ENCODE data around the gene PDGFRB. TPM values are rescaled to one million over a fixed set of nuclear protein-coding genes. Genes with fewer than 3 reads are reported as not detected.

Gene PDGFRB
- total and polyA plus RNA-seq, 2 of the 8 experiments (the other 6 are each of a cell fraction or from before 2014, with no cell fraction given): 4.2 to 13.7 TPM

- TF ChIP-seq GTF2F1 (IDR thresholded peaks at IDR 0.05; ENCODE audit: borderline replicate concordance, low read depth, low read length) (no peak), NANOG (IDR thresholded peaks at IDR 0.05; ENCODE audit: insufficient read depth, low read depth, low read length, poor library complexity, severe bottlenecking) (no peak), CTCF (IDR thresholded peaks at IDR 0.05; ENCODE audit: control extremely low read depth in 1 of 3, insufficient read depth in 1 of 3, low read depth in 1 of 3, low read length in 3 of 3) (no peak), EZH2 (IDR thresholded peaks at IDR 0.05; ENCODE audit: low read depth, low read length, severe bottlenecking) (no peak), POLR2A (IDR thresholded peaks at IDR 0.05; ENCODE audit: control extremely low read depth in 1 of 2, low read depth in 2 of 2, low read length in 2 of 2) (no peak), CEBPB (IDR thresholded peaks at IDR 0.05; ENCODE audit: low read depth, low read length) (no peak), CBX8 (IDR thresholded peaks at IDR 0.05; ENCODE audit: borderline replicate concordance, low read depth, low read length) (no peak)
Measured at GRCh38 chr5:150156027-150156368, 353 bp upstream of the PDGFRB start (continued).

All from H1 (cell line).